GM18909 (cell line): ENCODE measurements around the gene NOPCHAP1.

Experiments used
- ATAC-seq: cut with Tn5 transposase; IDR thresholded peaks from one replicate; pipeline ENCODE4 v1.9.1; 2021; ENCODE audit warnings: mild to moderate bottlenecking; ENCODE audit not compliant: unreplicated experiment, poor library complexity

The NOPCHAP1 gene

GRCh38 chr12:105015543-105015942 lies 29.4 kb downstream of the NOPCHAP1 start:
- no peak for ATAC-seq

- ATAC-seq, result no peak
Observed at GRCh38 chr12:105018012-105018411, 31.9 kb downstream of the NOPCHAP1 start.

- ATAC-seq, result no peak
Observed at GRCh38 chr12:105018776-105019175, 32.7 kb downstream of the NOPCHAP1 start.

- no peak for ATAC-seq
Observed at GRCh38 chr12:105020241-105020962, 34.3 kb downstream of the NOPCHAP1 start.

- no peak for ATAC-seq
Observed at GRCh38 chr12:105024928-105025327, 38.8 kb downstream of the NOPCHAP1 start.

GRCh38 chr12:105025890-105026289 lies 39.8 kb downstream of the NOPCHAP1 start:
- ATAC-seq, result no peak

- no peak for ATAC-seq
Observed at GRCh38 chr12:105026411-105026810, 40.3 kb downstream of the NOPCHAP1 start.

GRCh38 chr12:105030820-105031807 lies 45.0 kb downstream of the NOPCHAP1 start:
- peak; percentile 89 for ATAC-seq

GRCh38 chr12:105032703-105033357 lies 46.7 kb downstream of the NOPCHAP1 start:
- no peak for ATAC-seq

- no peak for ATAC-seq
Observed at GRCh38 chr12:105033851-105034250, 47.7 kb downstream of the NOPCHAP1 start.
